GM11168 (cell line): ENCODE results near the gene ELMO1.

ENCODE experiments used
- in situ Hi-C: fragments of 300-500 bp; cut with MboI; formaldehyde crosslinking; loops from one replicate; pipeline ENCODE4 v1.12.0; 2022; ENCODE audit warnings: low sequenced_read_pairs; ENCODE audit not compliant: unreplicated experiment

The ELMO1 gene

DNA sequence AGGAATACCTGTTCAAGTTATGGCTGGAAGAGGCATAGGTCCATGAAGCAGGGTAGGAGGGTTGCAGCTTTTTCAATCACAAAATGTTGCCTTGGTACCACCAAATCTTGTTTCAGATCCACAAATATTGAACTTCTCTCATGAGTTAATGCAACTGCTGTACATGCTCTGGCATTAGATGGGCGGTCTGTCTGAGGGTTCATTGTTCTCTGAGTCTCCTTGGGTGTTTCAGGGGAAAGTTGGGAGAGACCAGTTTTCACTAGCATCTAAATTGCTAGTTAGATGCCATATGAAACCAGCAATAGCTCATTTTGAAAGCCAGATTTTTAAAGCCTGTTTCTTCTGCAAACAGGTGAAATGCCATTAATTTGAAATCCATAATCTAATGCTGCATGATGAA lies 27.8 kb upstream of the ELMO1 start:
- in situ Hi-C loops: loop anchor here (25.0 kb wide), 1 partner anchor 264 kb away; no protein-coding TSS in a partner anchor

DNA sequence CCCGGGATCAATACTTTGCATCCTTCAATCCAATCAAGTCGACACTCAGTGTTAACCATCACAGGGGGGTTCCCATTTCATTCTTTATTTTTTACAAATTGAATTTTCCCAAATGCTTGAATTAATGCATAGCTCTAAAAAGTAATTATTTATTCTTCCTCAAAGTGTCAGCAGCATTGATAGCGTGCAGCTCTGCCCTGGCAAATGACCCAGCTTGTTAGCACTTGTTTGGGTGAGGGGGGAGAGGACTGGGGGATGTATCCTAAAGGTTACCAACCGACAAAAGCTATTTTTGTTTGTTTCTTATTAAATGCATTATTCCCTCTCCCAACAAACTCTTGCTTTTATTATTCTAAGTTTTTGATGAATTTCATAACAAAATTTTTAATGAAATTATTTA lies 27.0 kb upstream of the ELMO1 start:
- in situ Hi-C loops: loop anchor here (25.0 kb wide), 1 partner anchor 263 kb away; no protein-coding TSS in a partner anchor

DNA sequence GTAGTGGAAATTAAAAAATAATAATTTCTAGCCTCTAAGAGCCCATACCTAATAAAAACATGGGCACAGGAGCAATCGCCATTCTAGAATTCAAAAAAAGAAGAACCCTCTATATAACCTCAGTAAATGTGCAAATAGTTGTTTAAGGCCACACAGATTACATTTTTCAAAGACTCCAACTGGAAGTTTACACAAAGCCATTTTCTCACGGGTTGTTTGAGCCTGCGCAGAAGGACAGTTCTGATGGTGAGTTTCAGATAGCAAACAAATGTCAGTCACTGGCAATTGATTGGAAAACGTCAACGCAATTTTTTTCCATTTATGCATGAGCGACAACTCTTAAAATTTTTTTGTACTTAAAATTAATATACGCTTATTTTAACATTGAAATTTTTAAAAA lies 23.0 kb upstream of the ELMO1 start:
- in situ Hi-C loops: no loop called here

DNA sequence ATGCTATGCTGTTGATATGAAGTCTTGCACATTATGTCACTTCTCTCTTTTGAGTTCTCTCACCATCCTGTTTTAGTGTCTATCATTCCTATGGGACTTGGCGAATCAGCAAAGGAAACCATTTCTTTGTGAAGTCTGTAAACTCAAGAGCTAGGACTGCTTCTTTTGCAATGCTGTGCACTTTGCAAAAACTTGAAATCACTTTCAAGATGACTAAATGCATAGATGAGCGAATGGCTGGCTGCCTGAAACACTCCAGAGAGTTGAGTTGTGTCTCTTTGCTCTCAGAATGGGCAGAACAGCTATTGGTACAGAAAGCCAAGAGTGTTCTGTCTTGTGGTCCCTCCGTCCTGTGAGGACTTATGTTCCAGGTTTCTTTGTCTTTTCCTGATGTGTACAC lies 18.3 kb upstream of the ELMO1 start:
- in situ Hi-C loops: no loop called here

DNA sequence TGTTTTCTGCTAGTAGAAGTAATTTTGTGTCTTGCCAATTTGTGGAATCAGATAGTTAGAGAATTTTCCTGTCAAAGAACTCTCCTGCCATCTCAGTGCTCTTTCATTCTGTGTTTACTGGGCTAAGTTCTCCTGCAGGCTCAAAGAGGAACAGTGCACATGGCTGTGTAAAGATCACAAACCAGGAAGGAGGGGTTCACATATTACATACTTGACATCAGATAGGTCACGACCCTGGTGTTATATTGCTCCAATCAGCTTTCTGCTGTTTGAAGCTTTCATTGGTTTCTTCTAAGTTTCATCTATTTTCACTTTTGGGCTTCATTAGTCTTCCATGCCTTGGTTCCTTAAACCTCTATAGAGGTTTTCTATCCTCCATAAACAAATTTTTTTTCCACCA lies 13.5 kb upstream of the ELMO1 start:
- in situ Hi-C loops: no loop called here

DNA sequence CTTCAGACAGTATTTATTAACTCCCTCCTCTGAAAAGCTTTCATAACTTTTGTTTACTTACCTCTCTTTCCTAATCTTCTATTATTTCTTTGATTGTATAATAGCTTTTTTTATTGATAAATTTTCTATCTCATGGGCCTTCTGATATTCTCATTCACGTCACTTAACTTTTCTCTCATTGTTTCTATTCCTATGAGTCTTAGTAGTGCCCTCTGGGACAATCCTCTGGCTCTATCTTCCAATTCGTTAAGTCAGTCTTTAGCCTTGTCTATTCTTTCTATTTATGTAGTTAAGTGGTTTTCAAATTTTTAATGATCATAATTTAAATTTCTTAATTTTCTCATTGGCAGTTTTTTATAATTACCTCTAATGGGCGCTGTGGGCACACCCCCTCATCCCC lies 6.4 kb upstream of the ELMO1 start:
- in situ Hi-C loops: no loop called here

DNA sequence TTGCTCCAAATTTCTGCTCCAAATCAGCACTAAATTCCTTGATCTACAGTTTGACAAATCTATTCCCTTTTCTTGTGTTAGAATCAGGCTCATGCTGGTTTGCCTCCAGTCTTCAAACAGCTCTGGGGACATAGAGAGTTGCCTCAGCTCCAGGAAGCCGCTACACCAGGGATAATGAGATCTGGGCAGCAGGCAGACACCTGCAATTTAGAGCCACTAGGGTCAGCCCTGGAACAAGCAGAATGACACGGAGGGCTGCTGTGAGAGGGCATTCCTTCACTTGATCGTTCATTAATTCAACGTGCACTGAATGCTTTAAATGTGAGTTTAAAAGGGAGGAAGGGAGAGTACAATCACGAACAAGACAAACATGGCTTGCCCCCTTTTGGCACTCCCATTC lies 3.7 kb upstream of the ELMO1 start:
- in situ Hi-C loops: no loop called here

DNA sequence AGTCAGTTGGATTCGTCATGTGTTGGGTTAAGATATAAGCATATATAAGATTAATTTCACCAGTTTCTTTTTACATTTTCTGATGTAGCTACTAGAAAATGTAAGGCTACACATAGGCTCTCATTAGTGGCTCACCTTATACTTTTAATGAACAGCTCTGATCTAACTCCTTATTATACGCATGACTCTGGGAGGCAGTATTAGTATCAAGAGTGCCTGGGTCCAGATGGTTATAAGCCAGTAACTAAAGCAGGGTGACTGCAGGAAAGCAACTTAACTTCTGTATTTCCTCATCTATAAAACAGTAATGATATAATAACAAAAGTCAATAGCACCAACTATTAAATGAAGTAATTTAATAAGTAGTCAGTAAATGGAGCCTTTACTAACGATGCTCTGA lies 1.4 kb upstream of the ELMO1 start:
- in situ Hi-C loops: no loop called here

DNA sequence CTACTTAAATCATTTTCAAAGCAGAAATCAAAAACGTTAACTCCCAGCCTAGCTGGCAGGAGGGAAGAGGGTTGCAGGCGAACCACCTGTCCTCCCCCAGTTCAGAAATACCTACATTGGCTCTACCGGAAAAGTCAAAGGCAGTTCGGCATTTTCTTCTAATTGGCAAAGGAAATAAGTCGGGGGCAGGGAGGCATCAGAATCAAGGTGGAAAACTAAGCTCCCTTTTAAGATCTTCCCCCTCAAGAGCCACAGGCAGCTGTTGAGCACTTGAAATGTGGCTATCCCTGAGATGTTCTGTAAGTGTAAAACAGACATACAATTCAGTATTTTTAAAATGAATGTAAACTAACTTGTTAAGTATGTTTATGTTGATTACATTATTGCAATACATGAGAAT lies 957 bp upstream of the ELMO1 start:
- in situ Hi-C loops: no loop called here

DNA sequence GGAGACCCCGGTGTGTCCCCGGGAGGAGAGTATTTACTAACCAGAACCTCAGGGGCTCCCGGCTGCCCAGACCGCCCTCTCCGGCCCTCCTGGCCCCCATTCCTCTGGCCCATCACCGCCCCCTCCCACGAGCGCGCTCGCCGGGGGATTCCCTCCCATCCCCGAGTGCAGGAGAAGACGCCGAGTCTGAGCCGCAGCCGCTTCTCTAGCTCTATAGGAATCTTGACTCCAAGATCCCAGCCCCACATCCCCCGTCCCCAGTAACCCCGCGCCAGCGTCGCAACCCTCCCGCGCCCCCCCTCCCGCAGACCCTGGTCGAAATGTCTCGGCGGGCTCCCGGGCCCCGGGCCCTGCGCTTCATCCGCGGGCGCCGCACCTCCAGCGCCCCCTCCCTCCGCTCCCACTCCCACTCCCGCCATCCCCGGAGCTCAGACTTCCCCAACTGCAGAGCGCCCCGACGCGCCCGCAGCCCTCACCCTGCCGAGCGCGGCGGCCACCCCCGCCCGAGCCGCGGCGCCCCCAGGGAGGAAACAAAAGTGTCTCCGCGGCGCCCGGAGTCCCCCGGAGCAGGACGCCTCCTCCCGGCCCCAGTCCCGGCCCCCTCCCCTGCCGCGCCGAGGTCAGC lies 541 bp downstream of the ELMO1 start:
- in situ Hi-C loops: no loop called here

DNA sequence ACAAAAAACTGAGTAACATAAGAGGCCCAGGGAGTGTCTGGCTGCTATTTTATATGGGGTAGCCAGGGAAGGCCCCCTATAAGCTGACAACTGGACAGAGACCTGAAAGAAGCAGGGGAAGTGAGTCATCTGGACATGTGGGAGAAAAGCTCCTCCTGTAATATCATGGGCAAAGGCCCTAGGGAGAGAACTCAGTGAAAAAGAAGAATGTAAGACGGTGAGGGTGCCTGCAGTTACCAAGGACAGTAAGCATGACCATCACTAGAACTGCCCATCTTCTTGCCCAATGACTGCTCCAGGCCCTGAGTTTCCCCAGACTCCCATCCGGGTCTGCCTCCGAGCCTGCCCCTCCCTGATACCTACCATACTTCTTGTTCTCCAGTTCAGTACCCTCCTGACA lies 2.3 kb downstream of the ELMO1 start:
- in situ Hi-C loops: no loop called here

DNA sequence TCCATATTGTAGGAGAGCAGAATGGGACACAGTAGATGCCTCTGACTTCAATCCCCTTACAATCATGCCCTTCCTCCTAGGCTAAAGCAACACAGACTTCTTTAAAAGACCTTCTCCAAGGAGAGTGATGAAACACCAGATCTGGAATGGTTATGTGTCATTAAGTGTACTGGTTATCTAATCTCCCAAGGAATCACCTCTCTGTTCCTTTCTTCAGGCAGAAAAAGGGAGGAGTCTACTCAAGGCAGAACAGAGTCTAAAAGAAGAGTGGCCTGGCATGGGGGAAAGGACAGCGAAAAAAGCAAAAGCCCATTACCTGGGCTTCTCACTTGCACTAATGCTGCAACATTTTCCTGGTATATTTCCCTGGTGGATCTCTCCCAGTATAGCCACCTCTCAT lies 2.9 kb downstream of the ELMO1 start:
- in situ Hi-C loops: no loop called here

DNA sequence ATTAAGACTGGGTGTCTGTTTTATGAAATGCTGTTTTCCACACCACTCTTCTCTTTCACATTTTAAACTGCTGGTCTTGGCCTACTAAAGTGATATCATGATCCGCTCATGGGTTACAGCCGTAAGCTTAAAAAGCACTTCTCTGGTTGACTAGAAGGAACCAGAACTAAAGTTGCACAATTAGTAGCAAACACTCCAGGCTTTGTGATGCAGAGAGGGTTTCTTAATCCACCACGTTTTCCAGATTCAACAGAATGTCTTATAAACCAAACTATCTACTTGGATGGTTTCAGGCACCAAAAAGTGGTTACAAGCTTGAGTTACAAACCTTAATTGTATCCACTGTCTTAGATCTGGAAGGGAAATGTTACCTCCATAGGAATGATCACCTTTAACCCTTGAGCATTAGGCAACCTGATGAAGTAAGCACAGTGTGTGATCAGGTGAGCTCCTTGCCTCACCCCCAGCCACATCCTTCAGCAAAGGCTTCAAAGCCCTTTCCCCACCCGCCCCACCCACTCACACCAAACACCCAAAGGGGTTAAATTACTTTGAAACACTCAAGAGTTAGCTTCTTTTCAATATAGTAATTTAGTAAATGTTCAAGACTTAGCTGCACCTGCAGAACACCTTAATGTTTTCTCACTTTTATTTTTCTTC lies 3.5 kb downstream of the ELMO1 start:
- in situ Hi-C loops: no loop called here

DNA sequence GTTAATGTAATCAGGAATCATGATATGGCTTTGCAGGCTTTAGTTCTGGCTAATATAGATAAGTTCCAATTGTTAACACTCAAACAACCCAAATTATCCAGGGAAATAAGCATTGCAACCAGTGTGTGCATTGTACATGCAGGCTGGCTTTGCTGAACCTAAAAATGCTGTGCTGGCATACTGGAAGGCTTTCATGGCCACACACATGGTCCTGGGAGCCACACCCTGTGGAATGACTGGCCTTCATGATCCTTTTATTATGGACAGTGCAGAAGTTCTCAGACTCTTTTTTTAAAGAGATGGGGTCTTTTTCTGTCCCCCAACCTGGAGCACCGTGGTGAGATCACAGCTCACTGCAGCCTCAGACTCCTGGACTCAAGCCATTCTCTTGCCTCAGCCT lies 5.0 kb downstream of the ELMO1 start:
- in situ Hi-C loops: no loop called here

DNA sequence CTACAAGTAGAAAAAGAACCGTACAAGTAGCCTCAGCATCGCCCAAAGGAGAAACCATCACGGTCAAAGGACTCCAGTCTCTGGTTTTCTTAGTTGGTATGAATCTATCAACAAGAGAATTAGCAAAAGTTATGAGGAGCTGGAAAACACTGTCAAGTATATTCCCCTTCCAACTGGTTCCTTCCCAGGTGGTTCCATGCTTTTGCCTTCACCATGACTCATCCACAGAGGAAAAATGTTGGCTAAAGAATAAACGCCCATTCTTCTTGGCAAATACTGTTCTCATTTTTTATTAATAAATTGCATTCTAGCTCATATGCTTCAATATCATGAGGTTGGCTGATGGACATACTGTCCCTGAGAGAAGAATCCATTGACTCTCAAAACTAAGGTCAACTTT lies 6.4 kb downstream of the ELMO1 start:
- in situ Hi-C loops: no loop called here

DNA sequence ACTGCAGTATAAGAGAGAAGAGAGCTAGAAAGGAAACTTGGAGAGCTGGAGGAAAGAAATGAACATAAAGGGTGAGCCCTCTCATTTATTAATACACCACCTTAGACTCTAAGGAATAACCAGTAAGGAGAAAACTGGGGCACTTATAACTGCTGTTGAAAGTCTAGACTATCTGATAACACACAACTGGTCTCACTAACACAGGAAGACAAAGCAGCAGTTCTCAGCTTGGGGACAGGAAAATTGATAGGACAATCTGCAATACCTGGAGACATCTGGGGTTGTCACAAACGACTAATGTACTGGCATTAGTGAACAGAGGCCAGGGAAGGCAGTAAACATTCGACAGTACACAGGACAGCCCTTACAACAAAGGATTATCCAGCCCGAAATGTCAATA lies 6.8 kb downstream of the ELMO1 start:
- in situ Hi-C loops: no loop called here

DNA sequence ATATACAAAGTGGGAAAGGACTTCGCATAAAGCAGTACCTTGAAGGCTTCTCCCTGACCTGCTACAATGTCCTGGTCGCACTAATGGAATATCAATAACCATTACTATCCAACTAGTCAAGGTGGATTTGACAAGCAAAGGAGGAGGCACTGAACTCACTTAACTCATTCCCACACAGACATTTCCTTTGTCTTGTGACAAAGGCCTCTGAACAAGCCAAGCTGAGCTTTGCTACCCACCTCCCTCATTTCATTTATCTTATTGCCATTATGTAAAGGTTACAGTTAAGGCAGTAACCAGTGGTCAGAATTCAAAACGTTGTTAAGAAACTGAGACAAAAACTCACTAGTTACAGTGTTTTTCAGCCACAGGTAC lies 7.3 kb downstream of the ELMO1 start:
- in situ Hi-C loops: no loop called here

DNA sequence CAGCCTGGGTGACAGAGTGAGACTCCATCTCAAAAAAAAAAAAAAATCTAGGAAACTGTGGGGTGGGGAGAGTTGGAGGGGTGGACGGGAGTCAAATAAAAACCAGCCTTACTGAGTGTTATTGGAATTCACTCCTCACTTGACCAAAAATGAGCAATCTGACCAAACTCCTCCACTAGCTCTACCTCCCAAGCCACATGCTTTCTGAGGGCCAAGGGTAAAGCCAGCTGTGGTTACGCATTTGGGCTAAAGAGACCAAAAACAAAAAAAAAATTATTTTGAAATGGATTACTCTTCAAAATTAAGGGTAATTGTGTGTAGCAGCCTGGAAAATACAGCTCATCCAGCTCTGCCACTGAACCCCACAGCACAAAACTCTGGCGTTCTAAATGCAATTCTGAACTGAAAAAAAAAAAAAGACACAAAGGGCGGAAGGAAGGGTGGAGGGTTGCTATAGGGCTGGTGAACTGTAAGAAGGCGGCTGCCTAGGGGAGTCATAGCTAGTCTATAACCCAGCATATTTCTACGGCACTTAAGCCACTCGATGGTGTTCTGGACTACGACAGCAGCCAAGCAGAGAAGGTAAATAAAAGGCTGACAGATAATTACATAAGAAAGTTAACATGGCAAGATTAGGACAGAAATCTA lies 7.8 kb downstream of the ELMO1 start:
- in situ Hi-C loops: no loop called here

DNA sequence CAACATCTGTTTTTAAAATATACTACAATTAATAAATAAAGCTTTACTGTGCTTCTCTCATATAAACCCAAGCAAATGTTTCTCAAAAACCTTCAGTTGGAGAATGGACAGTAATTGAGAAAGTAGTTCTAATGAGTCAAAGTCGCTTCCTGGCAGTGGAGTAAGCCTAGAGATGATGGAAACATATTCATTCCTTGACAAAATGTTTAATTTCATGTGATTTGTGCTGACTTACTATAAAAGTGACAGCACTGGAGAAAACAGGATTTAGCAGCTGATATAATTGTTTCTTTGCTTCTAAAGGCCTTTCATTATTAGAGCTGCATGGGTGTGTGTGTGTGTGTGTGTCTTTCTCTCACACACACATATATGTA lies 9.0 kb downstream of the ELMO1 start:
- in situ Hi-C loops: no loop called here

DNA sequence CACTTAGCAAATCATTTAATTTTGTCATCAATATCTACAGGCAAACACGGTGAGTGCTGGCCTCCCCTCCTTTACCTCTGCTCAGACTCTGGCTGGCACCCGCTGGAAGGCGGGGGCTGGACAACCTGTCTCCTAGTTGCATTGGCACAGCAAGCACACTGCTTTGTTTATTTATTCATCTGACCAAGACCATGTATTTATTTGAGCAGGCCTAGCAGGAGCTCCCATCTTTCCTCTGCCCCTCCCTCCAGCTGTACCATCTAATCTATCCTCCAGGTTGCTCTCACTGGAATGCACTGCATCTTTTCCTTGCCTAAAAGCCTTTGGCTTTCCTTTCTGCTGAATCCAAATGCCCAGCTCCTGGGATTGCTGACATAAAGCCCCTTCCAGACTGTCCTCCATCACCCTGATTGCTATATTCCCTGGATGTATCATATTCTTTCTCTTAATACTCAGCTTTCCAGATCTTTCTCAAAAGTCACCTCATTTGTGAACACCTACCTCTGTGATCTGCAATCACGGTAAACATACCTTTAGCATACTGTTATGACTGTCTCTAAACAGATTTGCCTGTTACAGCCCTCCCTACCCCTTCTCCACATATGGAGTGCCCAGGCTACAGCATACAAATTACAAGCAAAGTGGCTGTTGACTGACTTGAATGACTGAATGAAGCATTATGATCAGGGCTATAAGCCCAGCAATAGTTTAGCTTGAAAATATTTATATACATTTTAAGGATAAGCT lies 9.6 kb downstream of the ELMO1 start:
- in situ Hi-C loops: no loop called here

DNA sequence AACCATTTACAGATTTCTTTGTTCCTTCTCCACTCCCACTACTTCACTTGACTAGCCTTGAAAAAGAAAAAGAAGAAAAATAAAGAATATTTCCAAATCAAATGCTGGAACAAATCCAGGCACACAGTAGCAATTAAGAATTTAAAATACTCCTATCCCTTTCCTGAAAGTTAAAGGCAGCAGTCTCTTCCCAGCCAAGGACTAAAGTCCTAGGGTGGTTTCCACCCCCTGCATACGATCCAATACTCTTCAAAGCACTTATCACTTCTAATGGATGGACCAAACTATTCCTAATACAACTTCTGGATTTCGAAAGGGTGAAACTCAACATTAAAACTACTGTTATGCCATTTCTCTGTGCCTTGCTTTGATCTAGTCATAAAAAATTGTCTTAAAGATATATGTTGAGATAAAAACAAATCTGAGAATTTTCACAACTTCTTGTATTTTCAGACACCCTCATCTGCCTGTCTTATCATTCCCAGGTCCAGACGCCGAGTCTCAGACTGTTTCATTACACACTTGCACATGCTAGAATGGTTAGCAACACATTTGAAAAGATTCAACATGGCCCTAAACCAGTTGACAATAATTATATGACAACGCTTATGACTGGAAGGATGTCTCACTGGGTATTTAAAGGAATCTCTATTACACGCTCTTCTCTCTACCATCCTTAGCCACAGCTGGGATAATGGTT lies 13.4 kb downstream of the ELMO1 start:
- in situ Hi-C loops: no loop called here
